HG02943 (cell line): Measurements from ENCODE around the gene ETV2.
"Not testable (repeated sequence)": the region's sequence is repeated elsewhere in the genome, so short reads cannot be mapped to it uniquely, and the experiment has no call there.

ENCODE experiments used
- ATAC-seq: cut with Tn5 transposase; IDR thresholded peaks from one replicate; pipeline ENCODE4 v1.9.1; 2021; ENCODE audit warnings: mild to moderate bottlenecking, low read depth, moderate library complexity; ENCODE audit not compliant: unreplicated experiment

ETV2 gene

DNA sequence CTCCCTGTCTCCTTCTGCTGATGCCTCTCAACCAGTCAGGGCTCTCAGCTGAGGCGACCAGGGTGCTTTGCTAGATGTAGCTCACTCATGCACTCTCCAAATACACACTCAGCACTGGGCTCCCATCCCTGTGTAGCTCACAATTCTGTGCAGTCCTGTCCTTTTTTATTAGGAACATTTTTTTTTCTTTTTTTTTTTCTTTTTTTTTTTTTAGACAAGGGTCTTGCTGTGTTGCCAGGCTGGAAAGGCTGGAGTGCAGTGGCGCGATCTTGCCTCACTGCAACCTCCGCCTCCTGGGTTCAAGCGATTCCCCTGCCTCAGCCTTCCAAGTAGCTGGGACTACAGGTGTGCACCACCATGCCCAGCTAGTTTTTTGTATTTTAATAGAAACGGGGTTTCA lies 13.3 kb downstream of the ETV2 start:
- not testable (repeated sequence) for ATAC-seq

DNA sequence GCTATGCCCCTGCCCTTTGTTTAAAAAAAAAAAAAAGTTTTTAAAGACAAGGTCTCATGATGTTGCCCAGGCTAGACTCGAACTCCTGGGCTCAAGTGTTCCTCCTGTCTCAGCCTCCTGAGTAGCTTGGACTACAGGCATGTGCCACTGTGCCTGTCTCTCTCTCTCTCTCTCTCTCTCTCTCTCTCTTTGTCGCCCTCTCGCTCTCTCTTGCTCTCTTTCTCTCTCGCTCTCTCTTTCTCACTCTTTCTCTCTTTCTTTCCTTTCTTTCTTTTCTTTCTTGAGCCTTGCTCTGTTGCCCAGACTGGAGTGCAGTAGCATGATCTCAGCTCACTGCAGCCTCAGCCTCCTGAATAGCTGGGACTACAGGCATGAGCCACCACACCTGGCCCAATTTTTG lies 14.1 kb downstream of the ETV2 start:
- no peak for ATAC-seq

DNA sequence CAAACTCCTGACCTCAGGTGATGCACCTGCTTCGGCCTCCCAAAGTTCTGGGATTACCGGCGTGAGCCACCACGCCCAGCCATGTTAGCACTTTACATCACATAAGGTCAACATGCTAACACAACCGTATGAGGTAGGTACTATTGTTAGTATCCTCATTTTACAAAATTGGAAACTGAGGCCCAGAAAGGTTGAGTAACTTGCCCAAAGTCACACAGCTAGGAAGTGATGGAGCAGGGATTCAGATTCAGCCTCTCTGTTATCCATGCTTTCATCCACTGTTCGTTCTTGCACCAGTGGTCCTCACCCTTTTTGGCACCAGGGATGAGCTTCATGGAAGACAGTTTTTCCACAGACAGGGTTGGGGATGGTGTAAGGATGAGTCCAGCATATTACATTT lies 15.2 kb downstream of the ETV2 start:
- ATAC-seq, result no peak

DNA sequence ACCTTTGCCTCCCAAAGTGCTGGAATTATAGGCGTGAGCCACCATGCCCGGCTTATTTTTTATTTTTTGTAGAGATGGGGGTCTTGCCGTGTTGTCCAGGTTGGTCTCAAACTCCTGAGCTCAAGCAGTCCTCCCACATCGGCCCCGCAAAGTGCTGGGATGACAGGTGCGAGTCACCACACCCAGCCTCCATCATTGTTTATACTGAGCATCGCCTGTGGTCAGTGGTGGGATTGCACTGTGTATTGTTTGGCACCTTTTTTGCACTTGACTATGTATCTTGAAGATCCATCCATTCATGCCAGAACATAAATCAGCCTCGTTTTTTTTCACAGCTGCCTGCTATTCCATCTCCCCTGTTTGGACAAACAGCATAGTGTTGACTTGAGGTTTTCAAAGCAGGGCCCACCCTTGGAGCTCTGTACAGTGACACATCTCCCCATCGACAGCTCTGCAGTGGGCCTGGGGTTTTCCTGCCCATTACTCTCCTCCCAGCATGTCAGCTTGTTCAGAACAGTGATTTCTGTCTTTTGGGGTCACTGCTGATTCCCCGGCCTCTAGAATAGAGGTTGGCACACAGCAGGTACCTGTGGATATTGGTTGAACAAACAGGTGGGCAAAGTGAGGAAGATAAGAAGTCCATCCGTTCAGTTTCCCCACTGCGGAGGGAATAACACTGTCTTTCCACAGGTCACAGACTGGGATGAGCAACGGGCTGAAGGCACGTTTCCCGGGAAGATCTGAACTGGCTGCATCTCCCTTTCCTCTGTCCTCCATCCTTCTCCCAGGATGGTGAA lies 16.6 kb downstream of the ETV2 start:
- ATAC-seq, result no peak

DNA sequence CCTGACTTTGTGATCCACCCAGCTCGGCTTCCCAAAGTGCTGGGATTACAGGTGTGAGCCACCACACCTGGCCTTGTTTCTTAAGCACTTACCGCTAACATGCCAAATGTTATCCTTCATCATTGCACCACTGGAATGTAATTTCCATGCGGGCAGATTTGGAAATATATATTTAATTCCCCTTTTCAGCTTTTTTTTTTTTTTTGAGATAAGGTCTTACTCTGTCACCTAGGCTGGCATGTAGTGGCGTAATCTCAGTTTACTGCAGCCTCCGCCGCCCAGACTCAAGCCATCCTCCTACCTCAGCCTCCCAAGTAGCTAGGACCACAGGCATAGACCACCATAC lies 20.4 kb downstream of the ETV2 start:
- ATAC-seq, result no peak

DNA sequence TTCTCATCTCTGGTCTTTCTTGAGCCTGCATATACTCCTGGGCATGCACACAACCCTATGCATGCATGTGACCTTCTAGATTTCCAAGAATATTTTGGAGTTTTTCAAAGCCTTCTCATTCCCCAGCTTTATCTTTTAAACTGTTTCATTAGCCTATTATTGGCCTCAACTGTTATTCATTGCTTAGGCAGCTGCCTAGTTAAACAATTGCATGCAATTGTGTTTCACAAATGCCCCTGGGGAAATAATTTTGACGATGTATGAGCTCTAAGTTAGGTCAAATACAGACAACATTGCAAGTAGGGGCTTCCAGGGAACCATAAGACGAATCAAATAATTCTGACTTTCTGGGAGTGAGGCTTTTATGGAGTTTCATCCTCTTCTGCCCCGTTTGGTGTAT lies 22.4 kb downstream of the ETV2 start:
- ATAC-seq, result no peak

DNA sequence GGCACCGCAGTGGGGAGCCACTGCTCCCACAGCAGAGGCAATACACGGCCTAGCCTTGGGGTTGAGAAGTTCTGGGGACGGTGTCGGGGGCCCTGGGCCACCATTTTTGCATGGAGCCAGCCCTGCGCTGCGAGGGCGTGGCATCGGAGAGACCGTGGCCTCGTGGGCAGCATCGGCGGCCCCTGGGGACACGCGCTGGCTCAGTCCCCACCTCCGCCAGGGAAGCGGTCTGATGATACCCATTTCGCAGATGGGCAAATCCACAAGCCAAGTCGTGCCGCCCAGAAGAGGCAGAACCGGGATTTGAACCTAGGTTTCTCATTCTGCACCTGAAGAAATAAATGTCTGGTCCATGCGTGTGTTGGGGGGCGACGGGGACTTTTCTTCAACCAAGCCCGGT lies 23.6 kb downstream of the ETV2 start:
- no peak for ATAC-seq

DNA sequence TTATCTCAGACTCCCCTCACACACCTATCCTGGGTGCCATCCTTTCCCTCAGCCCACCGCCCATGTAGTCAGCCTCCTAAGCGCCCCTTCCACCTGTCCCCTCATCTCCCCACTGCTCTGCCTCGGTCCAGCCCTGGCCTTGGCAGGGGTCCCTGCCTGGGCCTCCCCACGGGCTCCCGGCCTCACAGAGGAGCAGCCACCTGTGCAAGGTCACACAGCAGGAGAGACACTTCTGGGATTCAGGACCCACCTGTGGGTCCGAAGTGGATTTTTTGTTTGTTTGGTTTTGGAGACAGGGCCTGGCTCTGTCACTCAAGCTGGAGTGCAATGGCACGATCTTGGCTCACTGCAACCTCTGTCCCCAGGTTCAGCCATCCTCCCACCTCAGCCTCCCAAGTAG lies 24.1 kb downstream of the ETV2 start:
- no peak for ATAC-seq

DNA sequence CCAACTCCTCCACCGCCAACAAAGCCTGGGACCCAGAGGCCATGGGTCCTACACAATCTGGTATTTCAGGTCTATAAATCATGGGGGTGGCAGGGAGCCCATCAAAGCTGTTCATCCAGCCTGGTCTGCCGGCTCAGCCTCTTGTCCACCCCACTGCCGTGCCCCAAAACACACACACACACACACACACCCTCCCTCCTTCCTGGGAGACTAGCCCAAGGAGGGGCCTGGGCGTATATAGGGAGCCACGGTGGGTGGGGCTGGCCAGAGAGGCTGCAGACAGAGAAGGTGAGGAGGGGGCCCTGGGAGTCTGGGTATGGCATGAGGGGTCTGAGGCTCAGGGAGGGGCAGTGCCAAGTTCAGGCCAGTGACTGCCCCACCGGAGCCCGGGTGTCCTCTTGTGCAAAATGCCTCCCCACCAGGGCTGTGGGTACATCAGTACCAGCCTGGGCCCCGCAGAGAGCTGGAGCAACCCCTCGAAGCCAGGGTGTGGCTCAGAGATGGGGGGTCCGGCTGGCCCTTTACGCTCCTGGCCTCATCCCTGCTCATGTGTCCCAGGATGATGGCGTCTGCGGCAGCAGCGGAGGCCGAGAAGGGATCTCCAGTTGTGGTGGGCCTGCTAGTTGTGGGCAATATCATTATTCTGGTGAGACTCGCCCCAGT lies 24.8 kb downstream of the ETV2 start, which contains the start of gene UPK1A:
TSS of gene UPK1A (plus strand) at position 267 of the 663 bp plus-strand sequence. CDS start at position 563, 296 bp downstream.
- no peak for ATAC-seq

DNA sequence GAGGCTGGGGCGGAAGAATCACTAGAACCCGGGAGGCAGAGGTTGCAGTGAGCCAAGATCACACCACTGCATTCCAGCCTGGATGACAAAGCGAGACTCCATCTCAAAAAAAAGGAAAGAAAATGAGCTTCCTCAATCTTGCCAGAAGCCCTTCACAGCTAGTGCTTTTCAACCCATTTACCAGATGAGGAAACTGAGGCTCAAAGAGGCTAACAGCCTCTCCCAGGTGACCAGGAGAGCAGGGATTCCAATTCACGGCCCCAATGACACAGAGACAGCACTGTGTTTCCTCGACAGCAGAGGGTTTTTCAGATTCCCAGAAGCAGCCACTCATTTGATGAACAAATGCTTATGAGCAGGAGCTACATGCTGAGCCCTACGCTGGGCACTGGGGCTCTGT lies 28.0 kb downstream of the ETV2 start:
- no peak for ATAC-seq

DNA sequence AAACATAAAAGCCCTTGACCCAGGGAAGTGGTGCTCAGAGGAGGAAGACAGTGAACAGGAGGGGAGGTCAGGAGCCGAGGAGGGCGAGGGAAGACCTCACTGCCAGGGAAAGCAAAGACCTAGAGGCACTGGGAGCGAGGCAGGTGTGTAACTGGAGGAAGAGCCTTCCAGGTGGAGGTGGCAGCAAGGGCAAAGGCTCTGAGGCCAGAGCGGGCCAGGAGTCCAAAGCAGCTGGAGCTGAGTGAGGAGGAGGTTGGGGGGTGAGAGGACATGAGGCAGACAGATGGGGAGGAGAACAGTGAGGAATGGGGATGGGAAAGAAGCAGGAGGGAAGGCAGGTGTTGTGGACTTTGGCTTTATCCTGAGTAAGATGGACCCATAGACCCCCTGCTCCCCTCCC lies 28.4 kb downstream of the ETV2 start:
- ATAC-seq, result no peak

DNA sequence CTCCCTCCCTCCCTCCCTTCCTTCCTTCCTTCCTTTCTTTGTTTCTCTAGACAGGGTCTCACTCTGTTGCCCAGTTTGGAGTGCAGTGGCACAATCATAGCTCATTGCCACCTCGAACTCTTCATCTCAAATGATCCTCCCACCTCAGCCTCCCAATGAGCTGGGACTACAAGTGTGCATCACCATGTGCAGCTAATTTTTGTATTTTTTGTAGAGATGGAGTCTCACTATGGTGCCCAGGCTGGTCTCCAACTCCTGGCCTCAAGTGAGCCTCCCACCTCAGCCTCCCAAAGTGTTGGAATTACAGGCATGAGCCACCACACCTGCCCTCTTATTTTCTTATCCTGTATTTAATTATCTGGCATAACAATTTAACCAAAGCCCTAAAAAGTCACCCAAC lies 29.1 kb downstream of the ETV2 start:
- no peak for ATAC-seq

DNA sequence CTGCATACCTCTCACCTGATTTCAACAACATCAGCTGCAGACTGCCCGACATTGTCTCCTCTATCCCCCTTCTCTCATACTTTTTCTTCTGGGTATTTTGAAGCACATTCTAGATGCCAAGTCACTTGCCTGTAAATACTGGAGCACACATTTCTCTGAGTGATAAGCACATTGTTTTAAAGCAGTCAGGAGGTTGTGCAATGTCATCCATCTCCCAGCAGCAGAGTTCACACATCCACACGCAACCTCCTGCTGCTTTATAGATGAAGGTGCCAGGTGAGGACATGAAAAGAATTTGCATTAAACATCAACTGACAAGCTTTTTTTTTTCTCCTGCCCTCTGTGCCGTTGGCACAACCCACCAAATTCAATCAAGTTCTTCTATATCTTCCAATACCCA lies 30.3 kb downstream of the ETV2 start:
- ATAC-seq, result no peak

DNA sequence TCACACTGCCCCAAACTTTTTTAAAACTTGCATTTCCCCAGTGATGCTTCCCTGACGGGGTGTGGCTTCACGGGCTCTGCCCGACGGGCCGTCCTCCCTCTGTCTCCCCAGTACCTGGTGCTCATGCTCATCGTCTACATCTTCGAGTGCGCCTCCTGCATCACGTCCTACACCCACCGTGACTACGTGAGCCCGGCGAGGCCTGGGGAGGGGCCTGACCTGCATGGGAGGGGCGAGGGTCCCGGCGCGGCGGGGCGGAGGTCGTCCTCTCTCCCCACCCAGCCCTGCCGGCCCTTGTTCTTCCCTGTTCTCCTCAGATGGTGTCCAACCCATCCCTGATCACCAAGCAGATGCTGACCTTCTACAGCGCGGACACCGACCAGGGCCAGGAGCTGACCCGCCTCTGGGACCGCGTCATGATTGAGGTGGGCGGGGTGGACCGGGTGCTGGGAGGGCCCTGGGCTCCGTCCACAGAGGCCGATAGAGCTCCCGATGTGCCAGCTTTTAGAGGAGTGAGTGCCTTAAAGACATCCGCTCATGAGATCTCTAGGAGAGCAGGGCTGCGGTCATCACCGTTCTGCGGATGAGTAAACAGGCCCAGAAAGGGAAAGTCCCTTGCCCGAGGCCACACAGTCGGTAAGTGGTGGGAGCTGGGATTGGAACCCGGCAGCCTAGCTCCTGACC lies 31.7 kb downstream of the ETV2 start:
- ATAC-seq, result no peak

DNA sequence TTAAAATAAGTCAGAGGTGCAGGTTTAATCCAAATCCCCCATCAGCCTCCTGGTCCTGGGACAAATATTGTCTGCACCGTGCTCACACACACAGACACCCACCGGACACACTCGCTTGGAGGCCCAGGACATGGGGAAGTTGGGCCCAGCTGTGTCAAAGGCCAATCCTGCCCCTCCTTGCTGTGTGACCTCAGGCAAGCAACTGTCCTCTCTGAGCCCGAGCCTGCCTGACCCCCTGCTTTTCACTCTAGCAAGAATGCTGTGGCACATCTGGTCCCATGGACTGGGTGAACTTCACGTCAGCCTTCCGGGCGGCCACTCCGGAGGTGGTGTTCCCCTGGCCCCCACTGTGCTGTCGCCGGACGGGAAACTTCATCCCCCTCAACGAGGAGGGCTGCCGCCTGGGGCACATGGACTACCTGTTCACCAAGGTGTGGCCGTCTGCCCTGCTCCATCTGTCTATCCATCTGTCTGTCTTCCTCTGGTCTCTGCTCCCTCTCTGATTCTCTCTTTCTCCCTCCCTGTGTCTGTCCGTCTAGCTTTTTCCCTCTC lies 34.1 kb downstream of the ETV2 start:
- ATAC-seq, result no peak

DNA sequence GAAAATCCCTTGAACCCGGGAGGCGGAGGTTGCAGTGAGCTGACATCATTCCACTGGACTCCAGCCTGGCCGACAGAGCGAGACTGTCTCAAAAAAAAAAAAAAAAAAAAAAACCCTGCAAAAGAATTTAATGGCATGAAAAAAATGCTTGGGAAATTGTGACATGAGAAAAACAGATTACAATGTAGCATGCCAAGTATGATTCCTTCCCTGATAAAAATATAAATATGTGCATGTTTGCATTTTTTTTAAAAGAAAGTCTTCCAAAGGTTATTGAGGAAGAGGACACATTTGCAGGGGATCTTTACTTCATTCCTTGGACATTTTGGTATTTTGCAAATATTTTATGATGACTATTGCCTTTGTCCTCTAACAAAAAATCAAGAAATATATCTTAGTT lies 48.3 kb downstream of the ETV2 start:
- no peak for ATAC-seq

DNA sequence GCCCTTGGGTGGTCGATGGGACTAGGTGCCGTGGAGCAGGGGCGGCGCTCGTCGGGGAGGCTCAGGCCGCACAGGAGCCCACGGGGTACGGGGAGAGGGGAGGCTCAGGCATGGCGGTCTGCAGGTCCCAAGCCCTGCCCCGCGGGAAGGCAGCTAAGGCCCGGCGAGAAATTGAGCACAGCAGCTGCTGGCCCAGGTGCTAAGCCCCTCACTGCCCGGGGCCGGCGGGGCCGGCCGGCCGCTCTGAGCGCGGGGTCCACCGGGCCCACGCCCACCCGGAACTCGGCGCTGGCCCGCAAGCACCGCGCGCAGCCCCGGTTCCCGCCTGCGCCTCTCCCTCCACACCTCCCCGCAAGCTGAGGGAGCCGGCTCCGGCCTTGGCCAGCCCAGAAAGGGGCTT lies 49.6 kb downstream of the ETV2 start:
- not testable (repeated sequence) for ATAC-seq

DNA sequence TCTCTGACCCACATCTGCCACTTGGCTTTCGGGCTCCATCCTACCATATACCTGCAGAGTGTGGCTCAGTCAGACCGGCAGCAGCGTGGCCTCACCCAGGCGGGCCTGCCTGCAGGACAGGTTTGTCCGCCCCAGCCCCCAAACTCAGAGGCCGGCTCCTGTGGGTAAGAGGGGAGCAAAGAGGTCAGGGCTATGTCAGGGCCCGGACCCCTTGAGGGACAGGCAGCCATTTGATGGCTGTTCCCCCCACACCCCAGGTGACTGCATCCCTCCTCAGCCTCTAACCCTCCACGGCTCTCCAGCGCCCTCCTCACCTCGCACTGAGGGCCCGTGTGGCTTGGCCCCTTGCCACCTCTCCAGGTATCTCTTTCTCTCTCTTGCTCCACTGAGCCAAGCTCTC lies 50.5 kb downstream of the ETV2 start:
- no peak for ATAC-seq

DNA sequence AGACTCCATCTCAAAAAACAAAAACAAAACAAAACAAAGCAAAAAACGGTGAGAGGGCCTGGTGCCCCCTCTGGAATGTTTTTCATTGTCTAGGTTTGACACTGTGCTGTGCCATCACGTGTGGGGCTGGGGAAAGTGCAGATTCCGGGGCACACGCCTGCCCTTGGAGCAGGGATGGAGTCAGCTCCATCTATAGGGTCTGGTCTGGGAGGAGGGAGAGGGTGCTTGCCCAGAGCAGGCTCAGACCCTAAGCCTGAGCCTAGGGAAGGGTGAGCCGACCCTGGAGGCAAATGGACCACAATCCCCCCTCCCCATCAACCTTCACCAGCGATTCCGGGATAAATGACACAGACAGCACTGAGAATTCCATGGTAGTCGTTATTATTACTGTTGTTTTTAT lies 51.9 kb downstream of the ETV2 start:
- no peak for ATAC-seq

DNA sequence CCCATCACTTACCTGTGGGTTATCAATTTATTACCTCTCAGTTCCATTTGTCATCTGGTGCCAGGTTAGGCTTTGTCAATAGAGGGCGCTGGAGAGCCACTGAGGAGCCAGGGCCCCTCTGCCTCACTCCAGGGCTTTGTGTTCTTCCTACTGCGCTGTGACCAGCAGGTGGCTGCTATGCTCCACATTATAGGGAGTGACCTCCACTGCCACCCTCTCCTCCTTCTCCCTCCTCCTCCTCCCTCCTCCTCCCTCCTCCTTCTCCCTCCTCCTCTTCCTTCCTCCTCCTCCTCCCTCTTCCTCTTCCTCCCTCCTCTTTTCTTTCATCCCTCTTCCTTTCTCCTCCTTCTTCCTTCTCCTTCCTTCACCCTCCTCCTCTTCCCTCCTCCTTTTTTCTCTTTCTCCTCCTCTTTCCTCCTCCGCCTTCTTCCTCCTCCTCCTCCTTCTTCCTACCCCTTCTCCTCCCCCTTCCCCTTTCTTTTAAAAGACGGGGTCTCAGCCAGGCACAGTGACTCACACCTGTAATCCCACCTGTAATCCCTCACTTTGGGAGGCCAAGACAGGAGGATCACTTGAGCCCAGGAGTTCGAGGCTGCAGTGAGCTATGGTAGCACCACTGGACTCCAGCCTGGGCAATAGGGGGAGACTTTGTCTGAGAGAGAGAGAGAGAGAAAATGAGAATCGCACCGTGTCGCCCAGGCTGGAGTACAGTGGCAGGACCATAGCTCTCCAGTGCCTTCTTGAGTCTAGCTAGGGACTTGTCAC lies 52.5 kb downstream of the ETV2 start:
- peak; percentile 70 for ATAC-seq
